HL-60 (cell line): Measurements from ENCODE around the gene LRP1B.
"Not testable (repeated sequence)": the region's sequence is repeated elsewhere in the genome, so short reads cannot be mapped to it uniquely, and the experiment has no call there.

Experiments
- DNase-seq, 2 experiments: peaks; one replicate each; pipeline ENCODE4 v3.0.0-alpha.2; 2010 to 2020; ENCODE audit warnings: low read depth in 1 of 2, low spot score in 1 of 2
- H3K27ac ChIP-seq: fragments of 250-450 bp; sonication (Bioruptor Pico); replicated peaks from 2 replicates; pipeline ENCODE4 v1.5.1; 2020; ENCODE audit warnings: mild to moderate bottlenecking, moderate library complexity
- H3K27me3 ChIP-seq: fragments of 250-450 bp; sonication (Bioruptor Pico); 2 replicates; pipeline ENCODE4 v1.5.1; 2021; ENCODE audit warnings: mild to moderate bottlenecking, moderate library complexity; ENCODE audit not compliant: insufficient read depth, poor library complexity, severe bottlenecking
- H3K4me3 ChIP-seq: replicated peaks from 2 replicates; pipeline ENCODE4 v1.5.1; 2011; ENCODE audit warnings: mild to moderate bottlenecking, control low read depth, low read length; ENCODE audit not compliant: insufficient read depth
- GABPA ChIP-seq: IDR thresholded peaks from 2 replicates; pipeline ENCODE4 v1.6.1; 2012; ENCODE audit warnings: low read depth
- POLR2AphosphoS5 ChIP-seq: IDR thresholded peaks from 2 replicates; pipeline ENCODE4 v1.6.1; 2012; ENCODE audit warnings: low read depth
- SPI1 ChIP-seq: IDR thresholded peaks from 2 replicates; pipeline ENCODE4 v1.6.1; 2012; ENCODE audit warnings: low read depth, mild to moderate bottlenecking, borderline replicate concordance
- TF ChIP-seq, protein P1 (sequence below): IDR thresholded peaks from 2 replicates; pipeline ENCODE4 v1.6.1; 2012; ENCODE audit warnings: low read depth; ENCODE audit not compliant: insufficient replicate concordance
- TF ChIP-seq, protein P2 (sequence below): IDR thresholded peaks from one replicate; pipeline ENCODE4 v1.5.1; 2011; ENCODE audit warnings: low read length, control low read depth, inconsistent platforms; ENCODE audit not compliant: insufficient read depth

The LRP1B gene

DNA sequence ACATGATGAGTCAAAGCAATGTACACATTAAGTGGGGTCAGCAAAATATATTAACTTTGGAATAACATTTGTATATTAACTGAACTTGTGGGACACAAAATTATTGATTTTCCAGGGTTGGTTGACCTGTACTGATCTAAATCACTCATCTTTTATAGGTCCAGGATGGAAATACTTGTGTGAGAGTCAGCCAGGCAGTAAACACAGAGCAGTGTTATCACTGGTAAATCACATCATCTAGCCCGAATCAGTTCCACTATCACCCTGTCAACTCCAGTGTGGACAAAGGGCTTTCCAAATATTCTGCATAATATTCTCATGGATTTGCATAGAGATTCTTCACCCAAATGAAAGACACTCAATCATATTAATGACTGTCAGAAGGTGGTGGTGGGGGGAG is 295.7 kb downstream of the LRP1B start:
- TF ChIP-seq GABPA (no peak), POLR2AphosphoS5 (no peak), SPI1 (no peak)
- TF ChIP-seq, protein P1, sequence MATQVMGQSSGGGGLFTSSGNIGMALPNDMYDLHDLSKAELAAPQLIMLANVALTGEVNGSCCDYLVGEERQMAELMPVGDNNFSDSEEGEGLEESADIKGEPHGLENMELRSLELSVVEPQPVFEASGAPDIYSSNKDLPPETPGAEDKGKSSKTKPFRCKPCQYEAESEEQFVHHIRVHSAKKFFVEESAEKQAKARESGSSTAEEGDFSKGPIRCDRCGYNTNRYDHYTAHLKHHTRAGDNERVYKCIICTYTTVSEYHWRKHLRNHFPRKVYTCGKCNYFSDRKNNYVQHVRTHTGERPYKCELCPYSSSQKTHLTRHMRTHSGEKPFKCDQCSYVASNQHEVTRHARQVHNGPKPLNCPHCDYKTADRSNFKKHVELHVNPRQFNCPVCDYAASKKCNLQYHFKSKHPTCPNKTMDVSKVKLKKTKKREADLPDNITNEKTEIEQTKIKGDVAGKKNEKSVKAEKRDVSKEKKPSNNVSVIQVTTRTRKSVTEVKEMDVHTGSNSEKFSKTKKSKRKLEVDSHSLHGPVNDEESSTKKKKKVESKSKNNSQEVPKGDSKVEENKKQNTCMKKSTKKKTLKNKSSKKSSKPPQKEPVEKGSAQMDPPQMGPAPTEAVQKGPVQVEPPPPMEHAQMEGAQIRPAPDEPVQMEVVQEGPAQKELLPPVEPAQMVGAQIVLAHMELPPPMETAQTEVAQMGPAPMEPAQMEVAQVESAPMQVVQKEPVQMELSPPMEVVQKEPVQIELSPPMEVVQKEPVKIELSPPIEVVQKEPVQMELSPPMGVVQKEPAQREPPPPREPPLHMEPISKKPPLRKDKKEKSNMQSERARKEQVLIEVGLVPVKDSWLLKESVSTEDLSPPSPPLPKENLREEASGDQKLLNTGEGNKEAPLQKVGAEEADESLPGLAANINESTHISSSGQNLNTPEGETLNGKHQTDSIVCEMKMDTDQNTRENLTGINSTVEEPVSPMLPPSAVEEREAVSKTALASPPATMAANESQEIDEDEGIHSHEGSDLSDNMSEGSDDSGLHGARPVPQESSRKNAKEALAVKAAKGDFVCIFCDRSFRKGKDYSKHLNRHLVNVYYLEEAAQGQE: no peak
- TF ChIP-seq, protein P2, sequence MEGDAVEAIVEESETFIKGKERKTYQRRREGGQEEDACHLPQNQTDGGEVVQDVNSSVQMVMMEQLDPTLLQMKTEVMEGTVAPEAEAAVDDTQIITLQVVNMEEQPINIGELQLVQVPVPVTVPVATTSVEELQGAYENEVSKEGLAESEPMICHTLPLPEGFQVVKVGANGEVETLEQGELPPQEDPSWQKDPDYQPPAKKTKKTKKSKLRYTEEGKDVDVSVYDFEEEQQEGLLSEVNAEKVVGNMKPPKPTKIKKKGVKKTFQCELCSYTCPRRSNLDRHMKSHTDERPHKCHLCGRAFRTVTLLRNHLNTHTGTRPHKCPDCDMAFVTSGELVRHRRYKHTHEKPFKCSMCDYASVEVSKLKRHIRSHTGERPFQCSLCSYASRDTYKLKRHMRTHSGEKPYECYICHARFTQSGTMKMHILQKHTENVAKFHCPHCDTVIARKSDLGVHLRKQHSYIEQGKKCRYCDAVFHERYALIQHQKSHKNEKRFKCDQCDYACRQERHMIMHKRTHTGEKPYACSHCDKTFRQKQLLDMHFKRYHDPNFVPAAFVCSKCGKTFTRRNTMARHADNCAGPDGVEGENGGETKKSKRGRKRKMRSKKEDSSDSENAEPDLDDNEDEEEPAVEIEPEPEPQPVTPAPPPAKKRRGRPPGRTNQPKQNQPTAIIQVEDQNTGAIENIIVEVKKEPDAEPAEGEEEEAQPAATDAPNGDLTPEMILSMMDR: no peak
- Histone ChIP-seq H3K27ac (no peak overlapping the region), H3K27me3 (no peaks in the 10 kb centered on the region), H3K4me3 (no peak overlapping the region)
- no peak for DNase-seq

DNA sequence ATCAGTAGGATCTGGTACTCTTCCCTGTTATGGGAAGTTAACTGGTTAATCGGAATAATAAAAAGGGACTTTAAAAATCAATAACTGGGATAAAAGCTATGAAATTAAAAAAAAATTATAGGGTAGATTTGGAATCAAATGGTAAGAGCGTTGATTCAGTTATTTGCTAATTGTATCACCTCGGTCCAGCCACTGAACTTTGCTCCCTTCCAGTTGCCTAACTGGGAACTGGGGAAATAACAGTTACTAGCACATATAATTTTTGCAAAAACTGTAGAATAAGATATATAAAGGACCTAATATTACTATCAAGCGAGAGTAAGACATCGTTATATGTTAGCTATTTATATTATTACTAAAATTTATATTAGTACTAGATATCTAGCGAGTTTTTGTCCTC is 302.1 kb downstream of the LRP1B start:
- no peak overlapping the region for H3K27ac ChIP-seq
- no peak for DNase-seq
- H3K4me3 ChIP-seq: no peak overlapping the region
- TF ChIP-seq, protein P2: no peak
- TF ChIP-seq GABPA (no peak), SPI1 (no peak), POLR2AphosphoS5 (no peak)
- TF ChIP-seq, protein P1: no peak
- no peaks in the 10 kb centered on the region for H3K27me3 ChIP-seq

DNA sequence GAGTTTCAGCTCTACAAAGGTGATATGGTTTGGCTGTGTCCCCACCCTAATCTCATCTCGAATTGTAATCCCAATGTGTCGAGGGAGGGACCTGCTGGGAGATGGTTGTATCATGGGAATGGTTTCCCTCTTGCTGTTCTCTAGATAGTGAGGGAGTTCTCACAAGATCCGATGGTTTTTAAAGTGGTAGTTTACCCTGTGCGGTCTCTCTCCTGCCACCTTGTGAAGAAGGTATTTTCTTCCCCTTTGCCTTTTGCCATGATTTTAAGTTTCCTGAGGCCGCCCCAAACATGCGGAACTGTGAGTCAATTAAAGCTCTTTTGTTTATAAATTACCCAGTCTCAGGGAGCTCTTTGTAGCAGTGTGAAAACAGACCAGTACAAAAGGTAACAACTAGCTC is 306.0 kb downstream of the LRP1B start:
- TF ChIP-seq SPI1: no peak
- no peak for TF ChIP-seq GABPA
- H3K27me3 ChIP-seq: no peaks in the 10 kb centered on the region
- no peak for DNase-seq
- H3K27ac ChIP-seq: no peak overlapping the region
- no peak overlapping the region for H3K4me3 ChIP-seq

DNA sequence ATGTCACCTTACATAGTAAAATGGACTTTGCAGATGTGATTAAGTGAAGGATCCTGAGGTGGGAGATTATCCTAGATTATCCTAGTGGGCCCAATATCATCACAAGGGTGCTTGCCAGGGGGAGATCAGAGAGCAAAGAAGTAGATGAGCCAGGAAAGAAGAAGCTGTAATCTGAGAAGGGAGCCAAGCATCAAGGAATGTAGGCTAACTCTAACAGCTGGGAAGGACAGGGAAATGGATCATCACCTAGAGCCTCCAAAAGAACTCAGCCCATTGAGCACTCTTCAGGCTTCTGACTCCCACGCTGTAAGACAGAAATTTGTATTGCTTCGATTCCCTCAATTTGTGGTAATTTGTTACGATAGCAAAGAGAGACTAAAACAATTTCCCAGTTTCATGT is 309.9 kb downstream of the LRP1B start:
- TF ChIP-seq POLR2AphosphoS5 (no peak), GABPA (no peak), SPI1 (no peak)
- TF ChIP-seq, protein P1: no peak
- TF ChIP-seq, protein P2: no peak
- Histone ChIP-seq H3K27ac (no peak overlapping the region), H3K4me3 (no peak overlapping the region), H3K27me3 (no peaks in the 10 kb centered on the region)
- no peak for DNase-seq

DNA sequence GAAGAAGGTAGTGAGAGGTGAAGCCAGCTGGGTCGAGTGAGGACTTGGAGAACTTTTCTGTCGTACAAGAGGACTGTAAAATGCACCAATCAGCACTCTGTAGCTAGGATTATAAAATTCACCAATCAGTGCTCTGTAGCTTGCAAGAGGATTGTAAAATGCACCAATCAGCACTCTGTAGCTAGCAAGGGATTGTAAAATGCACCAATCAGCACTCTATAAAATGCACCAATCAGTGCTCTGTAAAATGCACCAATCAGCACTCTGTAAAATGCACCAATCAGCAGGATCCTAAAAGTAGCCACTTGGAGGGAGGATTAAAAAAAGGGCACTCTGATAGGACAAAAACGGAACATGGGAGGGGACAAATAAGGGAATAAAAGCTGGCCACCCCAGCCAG is 315.5 kb downstream of the LRP1B start:
- not testable (repeated sequence) for DNase-seq, H3K27me3 ChIP-seq, H3K27ac ChIP-seq, H3K4me3 ChIP-seq
